Aorta (tissue), 5 donors: Measurements from ENCODE around the gene GOLT1A. TPM values are rescaled to one million over a fixed set of nuclear protein-coding genes. Genes with fewer than 3 reads are reported as not detected.

ENCODE experiments used
- ATAC-seq: fragments of 200-7000 bp; cut with Tn5 transposase; one replicate; pipeline ENCODE4 v1.9.1; 2022; ENCODE audit warnings: moderate library complexity; ENCODE audit not compliant: low FRiP score
- DNase-seq, 2 donors: peaks; one replicate each; pipeline ENCODE4 v3.0.0-alpha.2; 2020
- H3K27ac ChIP-seq, 2 donors: one replicate each; pipeline ENCODE4 v1.5.1; 2013; ENCODE audit warnings: low read length in 2 of 2, mild to moderate bottlenecking in 2 of 2, moderate library complexity in 2 of 2, control low read depth in 1 of 2, inconsistent platforms in 1 of 2, low read depth in 1 of 2
- H3K27me3 ChIP-seq, 2 donors: one replicate each; pipeline ENCODE4 v1.6.1; 2013; ENCODE audit warnings: control low read depth in 1 of 2, low read length in 1 of 2, mild to moderate bottlenecking in 1 of 2, moderate library complexity in 1 of 2; ENCODE audit not compliant: insufficient read depth in 2 of 2, control insufficient read depth in 1 of 2
- H3K36me3 ChIP-seq, 2 donors: one replicate each; pipeline ENCODE4 v1.6.1; 2013; ENCODE audit warnings: control low read depth in 1 of 2, low read length in 1 of 2, mild to moderate bottlenecking in 1 of 2; ENCODE audit not compliant: insufficient read depth in 2 of 2, control insufficient read depth in 1 of 2
- H3K4me1 ChIP-seq, 2 donors: one replicate each; pipeline ENCODE4 v1.6.1; 2013; ENCODE audit warnings: low read length in 2 of 2, control low read depth in 1 of 2, mild to moderate bottlenecking in 1 of 2, moderate library complexity in 1 of 2; ENCODE audit not compliant: insufficient read depth in 2 of 2, control insufficient read depth in 1 of 2
- H3K4me3 ChIP-seq, 2 donors: one replicate each; pipeline ENCODE4 v1.5.1; 2013; ENCODE audit warnings: low read length in 2 of 2, control low read depth in 1 of 2, mild to moderate bottlenecking in 1 of 2
- H3K9me3 ChIP-seq: one replicate; pipeline ENCODE4 v1.6.1; 2013; ENCODE audit warnings: mild to moderate bottlenecking, low read length; ENCODE audit not compliant: control insufficient read depth
- WGBS, 2 donors: extraction: QIAGEN DNeasy Blood & Tissue Kit; methylation state at CpG; one replicate each; pipeline ENCODE4 v1.1.7; 2013; 5-methylcytosine and 5-hydroxymethylcytosine counted together
- intact Hi-C, 2 donors: fragments of 100-400 bp; cut with DNase I; formaldehyde crosslinking; loops; one replicate each; pipeline versions ENCODE4 v1.14.2 to v1.15.0; 2022
- polyA plus RNA-seq, 2 donors: library from polyadenylated mRNA; stranded (reverse); fragments of 200-250 nt; gene quantifications; one replicate each; pipeline ENCODE4 v1.2.3, GENCODE V29; 2013
- total RNA-seq, 2 donors: library from RNA; stranded (reverse); fragmentation: NEBNext Ultra II Directional; extraction: Animal tissue kit (Norgen Biotek cat#: 25700); gene quantifications; one replicate each; pipeline ENCODE4 v1.2.1, GENCODE V29; 2021
- donor health status: healthy with polysubstance abuse.
- donor health status: Bipolar disorder and iron deficiency.
- donor health status: DM: no; HTN: no; CAD: no.
- donor health status: DM: no; HTN: no; CAD: no.
- donor health status: DM: yes; HTN: yes; CAD: no.

GOLT1A gene
- total and polyA plus RNA-seq, 4 donors, result 10.5 TPM; not detected in 3

- no peaks in the 10 kb centered on the region for H3K27me3 ChIP-seq
- H3K4me1 ChIP-seq, result peaks cover 0 to 1% of the 10 kb centered on the region in 2 donors
- intact Hi-C loops, result no loop called here
- no peak overlapping the region for H3K27ac ChIP-seq
- WGBS, 2 donors, result 90 to 92% methylated on average over 5 of the region's 5 CpGs
- no peaks in the 10 kb centered on the region for H3K36me3 ChIP-seq
- no peak overlapping the region for H3K4me3 ChIP-seq
- DNase-seq, result peak in 1 of 2 donors; percentile 39
- no peak for ATAC-seq
- no peaks in the 10 kb centered on the region for H3K9me3 ChIP-seq
These were observed 60.1 kb downstream of the GOLT1A start for GRCh38 chr1:204153667-204154066.

GRCh38 chr1:204152310-204153044, 61.3 kb downstream of the GOLT1A start:
- H3K36me3 ChIP-seq, result no peaks in the 10 kb centered on the region
- H3K4me1 ChIP-seq, result peaks cover 0 to 1% of the 10 kb centered on the region in 2 donors
- no peaks in the 10 kb centered on the region for H3K9me3 ChIP-seq
- peak overlapping the region; percentile 67 to 87 for H3K4me3 ChIP-seq
- DNase-seq (peak in 1 of 2 donors; percentile 50), ATAC-seq (no peak)
- WGBS, 2 donors, result 15% methylated on average over 24 to 25 of the region's 25 CpGs
- peak overlapping the region in 1 of 2 donors; percentile 17 for H3K27ac ChIP-seq
- intact Hi-C loops, result no loop called here
- no peaks in the 10 kb centered on the region for H3K27me3 ChIP-seq

GRCh38 chr1:204151552-204152309, 62.1 kb downstream of the GOLT1A start, which contains the start of gene ETNK2:
Gene ETNK2 (minus strand): TSS chr1:204152044. CDS start chr1:204151852, 192 bp downstream.
- peak within 1 kb of the TSS; percentile 67 to 87 for H3K4me3 ChIP-seq
- peak; percentile 78 to 92 for DNase-seq
- H3K27me3 ChIP-seq, result no peaks in the 10 kb centered on the region
- intact Hi-C loops, result no loop called here
- ATAC-seq, result peak; percentile 67
- H3K27ac ChIP-seq, result peak within 1 kb of the TSS in 1 of 2 donors; percentile 77
- 0 to 1% methylated on average over 35 to 94 of the region's 94 CpGs for WGBS, 2 donors
- no peaks in the 10 kb centered on the region for H3K9me3 ChIP-seq
- H3K4me1 ChIP-seq, result peaks cover 0 to 1% of the 10 kb centered on the region in 2 donors
- H3K36me3 ChIP-seq, result no peaks in the 10 kb centered on the region

- Histone ChIP-seq H3K27ac (peak overlapping the region in 1 of 2 donors; percentile 77), H3K27me3 (no peaks in the 10 kb centered on the region), H3K4me3 (peak overlapping the region; percentile 67 to 87), H3K4me1 (peaks cover 0 to 1% of the 10 kb centered on the region in 2 donors), H3K9me3 (no peaks in the 10 kb centered on the region), H3K36me3 (no peaks in the 10 kb centered on the region)
- 28 to 37% methylated on average over 24 to 33 of the region's 33 CpGs for WGBS, 2 donors
- ATAC-seq (peak; percentile 36), DNase-seq (no peak)
- intact Hi-C loops, result no loop called here
These were observed 62.9 kb downstream of the GOLT1A start for GRCh38 chr1:204150702-204151551.

GRCh38 chr1:204149635-204150565, 63.9 kb downstream of the GOLT1A start:
- peak in 1 of 2 donors; percentile 63 for DNase-seq
- intact Hi-C loops, result no loop called here
- H3K9me3 ChIP-seq, result no peaks in the 10 kb centered on the region
- WGBS, 2 donors, result 74 to 85% methylated on average over 16 of the region's 16 CpGs
- no peaks in the 10 kb centered on the region for H3K36me3 ChIP-seq
- peaks cover 0 to 1% of the 10 kb centered on the region in 2 donors for H3K4me1 ChIP-seq
- no peak for ATAC-seq
- H3K27me3 ChIP-seq, result no peaks in the 10 kb centered on the region
- H3K27ac ChIP-seq, result peak overlapping the region in 1 of 2 donors; percentile 11
- H3K4me3 ChIP-seq, result no peak overlapping the region

GRCh38 chr1:204149107-204149506, 64.7 kb downstream of the GOLT1A start:
- Histone ChIP-seq H3K4me1 (peaks cover 0 to 1% of the 10 kb centered on the region in 2 donors), H3K27me3 (no peaks in the 10 kb centered on the region), H3K36me3 (no peaks in the 10 kb centered on the region), H3K27ac (no peak overlapping the region), H3K9me3 (no peaks in the 10 kb centered on the region), H3K4me3 (no peak overlapping the region)
- DNase-seq (peak in 1 of 2 donors; percentile 28), ATAC-seq (no peak)
- intact Hi-C loops, result no loop called here
- WGBS, 2 donors, result 53% methylated on average over 2 of the region's 2 CpGs
